CD4-positive, alpha-beta T cell treated with Interleukin-17A for 4 hours (primary cell): ENCODE measurements around the gene HDGFL2.

Source experiments
- DNase-seq: peaks from one replicate; pipeline ENCODE4 v3.0.0-alpha.2; 2020; ENCODE audit warnings: mixed read lengths

Gene HDGFL2

GRCh38 chr19:4499855-4500254 lies 27.8 kb downstream of the HDGFL2 start:
- DNase-seq, result no peak

- no peak for DNase-seq
Measured at GRCh38 chr19:4500841-4501591, 28.9 kb downstream of the HDGFL2 start.

- DNase-seq, result no peak
Measured at GRCh38 chr19:4501691-4502090, 29.6 kb downstream of the HDGFL2 start.

GRCh38 chr19:4502282-4503131 lies 30.4 kb downstream of the HDGFL2 start:
- DNase-seq, result no peak

GRCh38 chr19:4503132-4503824 lies 31.2 kb downstream of the HDGFL2 start:
- DNase-seq, result no peak

GRCh38 chr19:4503825-4504170 lies 31.7 kb downstream of the HDGFL2 start:
- no peak for DNase-seq

- DNase-seq, result no peak
Measured at GRCh38 chr19:4504297-4504701, 32.2 kb downstream of the HDGFL2 start.

GRCh38 chr19:4504891-4505569 lies 32.9 kb downstream of the HDGFL2 start:
- no peak for DNase-seq

- no peak for DNase-seq
Measured at GRCh38 chr19:4505570-4506448, 33.7 kb downstream of the HDGFL2 start.

- DNase-seq, result no peak
Measured at GRCh38 chr19:4506449-4507149, 34.5 kb downstream of the HDGFL2 start.

GRCh38 chr19:4507150-4507452 lies 35.0 kb downstream of the HDGFL2 start:
- no peak for DNase-seq

- DNase-seq, result no peak
Measured at GRCh38 chr19:4507804-4508203, 35.7 kb downstream of the HDGFL2 start.

- DNase-seq, result no peak
Measured at GRCh38 chr19:4508698-4509097, 36.6 kb downstream of the HDGFL2 start.

GRCh38 chr19:4510435-4511255 lies 38.5 kb downstream of the HDGFL2 start:
- no peak for DNase-seq

GRCh38 chr19:4511300-4512054 lies 39.4 kb downstream of the HDGFL2 start:
- DNase-seq, result no peak

- no peak for DNase-seq
Measured at GRCh38 chr19:4512070-4512469, 40.0 kb downstream of the HDGFL2 start.

- DNase-seq, result no peak
Measured at GRCh38 chr19:4513248-4513647, 41.2 kb downstream of the HDGFL2 start.

- no peak for DNase-seq
Measured at GRCh38 chr19:4515732-4516131, 43.6 kb downstream of the HDGFL2 start.

- DNase-seq, result no peak
Measured at GRCh38 chr19:4516199-4516938, 44.3 kb downstream of the HDGFL2 start.
